Stimulated activated CD8-positive, alpha-beta memory T cell treated with anti-CD3 and anti-CD28 coated beads, Interleukin-2, amount 100 ng/mL, for 48 hours (primary cell): ENCODE data around the gene PPP2R5C.
A peak's percentile ranks its signal among the peaks of the same experiment; 100 is the strongest.

Source experiments
- DNase-seq, 2 donors: peaks; one replicate each; pipeline ENCODE4 v3.0.0-alpha.2; 2020; ENCODE audit warnings: low read depth in 2 of 2

Gene PPP2R5C

DNA sequence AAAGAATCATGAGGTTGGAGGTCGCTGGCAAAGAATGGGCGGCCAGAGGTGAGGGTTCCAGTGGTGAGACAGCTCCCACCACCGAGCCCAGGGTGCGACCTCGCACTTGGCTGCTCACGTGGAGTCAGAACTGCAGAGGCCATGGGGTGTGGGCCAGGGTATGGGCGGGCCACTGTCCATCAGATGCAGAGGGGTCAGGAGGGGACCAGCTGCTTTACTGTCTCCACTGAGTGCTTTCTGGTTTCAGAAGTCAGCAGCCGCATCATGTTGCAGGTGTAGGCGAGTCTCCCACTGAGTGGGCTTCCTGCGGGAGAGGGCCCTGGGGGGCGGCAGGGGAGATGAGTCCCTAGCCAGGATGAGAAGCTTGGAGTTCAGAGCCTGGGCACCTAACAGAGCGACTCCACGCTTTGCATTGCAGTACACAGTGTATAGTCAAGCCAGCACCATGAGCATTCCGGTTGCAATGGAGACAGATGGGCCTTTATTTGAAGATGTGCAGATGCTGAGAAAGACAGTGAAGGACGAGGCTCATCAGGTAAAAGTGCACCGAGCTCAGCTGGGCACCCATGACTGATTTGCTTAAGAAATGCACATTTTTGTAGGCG is 156.0 kb downstream of the PPP2R5C start:
- DNase-seq, result no peak

DNA sequence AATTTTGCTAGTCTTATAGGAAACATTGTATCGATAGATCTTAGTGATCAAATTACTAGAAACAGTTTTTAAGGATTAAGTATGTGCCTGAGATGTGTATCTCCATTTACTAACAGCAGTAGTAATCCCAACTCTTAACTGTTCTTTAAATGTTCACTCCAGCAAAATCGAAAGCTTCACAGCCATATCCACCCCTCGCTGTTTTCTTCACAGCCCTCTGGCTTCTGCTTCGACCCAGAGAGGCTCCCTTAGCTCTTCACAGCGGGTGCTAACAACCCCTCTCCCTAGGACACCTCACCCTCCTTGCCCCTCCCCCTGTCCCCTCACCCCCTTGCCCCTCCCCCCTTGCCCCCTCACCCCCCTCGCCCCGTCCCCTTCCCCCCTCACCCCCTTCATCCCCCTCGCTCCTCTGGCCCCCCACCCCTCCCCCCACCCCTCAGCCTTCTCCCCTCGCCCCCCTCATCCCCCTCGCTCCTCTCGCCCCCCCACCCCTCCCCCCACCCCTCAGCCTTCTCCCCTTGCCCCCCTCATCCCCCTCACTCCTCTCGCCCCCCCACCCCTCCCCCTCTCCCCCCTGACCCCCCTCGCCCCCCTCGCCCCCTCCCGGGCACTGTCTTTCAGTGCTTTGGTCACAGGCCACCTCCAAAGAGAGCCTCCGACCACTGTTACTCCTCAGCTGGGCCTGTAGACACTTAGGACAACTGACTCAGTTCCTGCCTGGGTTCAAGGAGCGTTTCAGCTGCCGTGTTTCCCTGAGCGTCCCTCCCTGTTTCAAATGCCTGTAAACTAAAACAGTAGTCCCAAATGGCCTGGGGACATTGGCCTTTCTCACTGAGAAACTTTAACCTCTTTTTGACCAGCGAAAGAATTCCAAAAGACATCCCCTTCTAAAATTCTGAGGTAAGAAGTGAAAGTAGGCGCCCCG is 156.8 kb downstream of the PPP2R5C start:
- no peak for DNase-seq

DNA sequence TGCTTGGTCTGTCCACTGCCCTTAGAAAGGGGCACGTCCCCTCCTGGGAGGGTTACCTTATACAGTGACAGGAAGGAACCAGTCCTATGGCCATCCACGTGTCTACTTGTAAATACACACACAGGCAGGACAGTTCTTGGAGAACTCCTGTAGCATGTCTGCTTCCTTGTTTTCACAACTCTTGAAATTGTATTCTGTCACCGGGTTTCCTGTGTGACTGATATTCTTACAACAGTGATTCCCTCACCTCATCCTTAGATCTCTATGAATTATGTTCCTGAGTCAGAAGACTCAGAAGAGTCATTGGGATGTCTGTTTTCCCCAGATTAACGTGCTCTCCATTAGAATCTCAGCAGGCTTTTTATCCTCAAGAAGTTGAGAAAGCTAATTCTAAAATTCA is 158.8 kb downstream of the PPP2R5C start:
- DNase-seq, result no peak

DNA sequence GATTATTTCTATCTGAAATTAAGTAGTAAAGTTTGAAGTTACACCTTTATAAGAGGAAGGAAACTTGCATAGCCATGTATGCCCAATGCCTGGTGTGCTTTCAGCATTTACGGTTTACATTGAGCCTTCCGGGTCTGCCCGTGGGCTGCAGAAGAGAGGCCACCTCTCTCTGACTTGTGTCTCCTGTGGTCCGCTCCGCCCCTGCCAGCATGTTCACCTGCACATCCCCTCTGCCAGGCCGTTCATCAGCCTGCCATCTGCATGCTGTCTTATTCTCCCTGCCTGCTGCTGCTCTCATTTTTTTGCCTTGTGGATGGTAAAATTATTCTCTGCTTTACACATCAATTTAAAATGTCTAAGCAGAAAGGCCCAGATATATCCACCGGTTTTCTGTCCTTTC is 161.4 kb downstream of the PPP2R5C start:
- no peak for DNase-seq

DNA sequence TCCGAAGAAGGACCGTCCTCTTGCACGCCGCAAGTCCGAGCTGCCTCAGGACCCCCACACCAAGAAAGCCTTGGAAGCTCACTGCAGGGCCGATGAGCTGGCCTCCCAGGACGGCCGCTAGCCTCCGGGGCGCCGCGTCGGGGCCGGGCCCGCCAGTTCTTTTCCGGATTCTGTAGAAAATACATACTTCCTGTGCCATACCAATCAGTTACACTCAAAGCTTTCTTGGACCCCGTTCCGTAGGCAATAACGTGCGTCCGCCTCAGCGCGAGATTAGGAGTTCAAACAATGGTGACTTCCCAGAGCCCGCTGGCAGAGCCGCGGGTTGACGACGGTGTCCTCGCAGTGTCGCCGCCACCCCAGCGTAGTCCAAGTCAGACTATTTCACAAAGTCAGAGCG is 163.6 kb downstream of the PPP2R5C start:
- DNase-seq, result no peak

DNA sequence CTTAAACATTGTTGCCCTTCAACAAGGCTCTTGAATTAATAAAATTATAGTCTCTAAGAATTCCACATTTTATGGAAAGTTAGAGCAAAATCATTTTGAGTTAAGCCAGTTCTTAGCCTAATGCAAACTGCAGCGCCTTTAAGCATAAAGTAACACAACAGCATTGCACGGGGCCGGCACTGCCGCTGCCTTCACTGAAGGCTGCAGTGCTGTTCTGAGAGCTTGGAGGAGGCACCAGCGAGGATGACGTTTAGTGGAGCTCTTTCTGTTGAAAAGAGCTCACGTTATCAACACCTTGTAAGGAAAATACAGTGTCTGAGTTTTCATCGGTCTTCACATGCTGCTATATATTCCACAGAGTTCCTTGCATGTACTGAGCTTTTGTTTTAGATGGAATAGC is 164.6 kb downstream of the PPP2R5C start:
- DNase-seq, result no peak

DNA sequence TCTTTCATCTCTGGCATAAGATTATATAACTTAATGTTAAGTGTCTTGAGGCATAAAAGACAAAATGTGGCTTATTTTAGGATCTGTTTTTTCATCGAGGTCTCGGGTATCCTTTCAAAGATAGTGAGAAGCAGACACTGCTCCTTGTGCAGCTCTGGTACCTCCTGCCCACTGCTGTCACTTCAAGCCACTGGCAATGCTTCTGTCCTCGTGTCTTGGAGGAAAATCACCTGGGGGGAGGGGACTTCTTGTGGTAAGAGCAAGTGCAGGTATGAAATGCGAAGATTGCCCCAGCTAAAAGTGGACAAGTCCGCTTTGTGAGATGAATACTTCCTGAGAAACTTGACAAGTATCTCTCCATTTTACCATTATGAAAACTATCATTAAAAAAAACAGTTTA is 165.1 kb downstream of the PPP2R5C start:
- no peak for DNase-seq

DNA sequence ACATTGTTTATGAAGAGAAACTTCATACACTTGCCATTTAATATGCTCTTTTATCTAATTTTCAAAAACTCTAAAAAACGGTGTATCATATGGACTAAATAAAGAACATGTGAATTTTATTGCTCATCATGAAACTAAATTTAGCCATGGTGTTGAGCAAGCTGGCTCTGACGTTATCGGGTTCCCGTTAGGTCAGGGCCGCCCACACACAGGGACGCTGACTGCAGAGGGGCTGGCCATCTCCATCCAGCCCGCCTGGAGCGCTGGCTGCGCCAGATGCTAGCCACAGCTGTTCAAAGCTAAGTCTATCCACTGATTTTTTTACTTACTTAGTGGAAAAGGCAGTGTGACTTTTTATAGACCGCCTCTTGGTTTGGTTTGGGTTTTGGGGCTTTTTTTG is 166.3 kb downstream of the PPP2R5C start:
- peak; percentile 16 to 21 for DNase-seq

DNA sequence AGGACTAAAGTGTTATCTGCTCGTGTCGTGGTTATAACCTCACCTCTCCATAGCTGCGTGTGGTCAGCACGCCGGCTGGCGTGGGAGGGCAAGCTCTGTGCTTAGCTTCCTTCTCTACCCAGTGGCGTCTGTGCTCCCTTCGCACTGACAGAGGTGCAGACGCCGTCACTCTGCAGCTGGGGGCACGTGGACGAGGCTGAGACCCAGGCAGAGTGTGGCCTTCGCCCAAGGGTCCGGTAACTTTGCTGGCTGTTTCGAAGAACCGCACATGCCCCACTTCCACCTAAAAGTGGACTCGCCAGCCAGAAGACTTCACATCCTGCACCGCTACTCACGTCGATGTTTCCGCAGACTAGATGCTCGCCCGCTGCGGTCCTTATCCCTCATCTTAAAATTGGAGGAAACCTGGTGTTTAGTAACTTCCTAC is 166.9 kb downstream of the PPP2R5C start:
- no peak for DNase-seq

DNA sequence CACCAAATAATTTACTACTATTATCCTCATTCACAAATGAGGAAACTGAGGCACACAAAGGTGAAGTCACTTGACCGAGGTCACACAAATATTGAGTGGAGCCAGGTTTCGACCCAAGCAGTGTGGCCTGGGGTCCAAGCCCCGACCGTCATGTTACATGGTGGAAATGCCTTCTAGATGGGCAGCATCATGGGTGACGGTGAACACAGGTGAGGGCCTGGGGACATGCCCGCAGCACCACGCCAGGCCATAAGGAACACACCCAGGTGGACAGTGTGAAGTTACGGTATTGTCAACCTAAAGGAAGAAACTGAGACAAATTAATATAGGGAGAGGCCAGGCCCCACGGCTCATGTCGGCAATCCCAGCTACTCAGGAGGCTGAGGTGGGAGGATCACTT is 167.6 kb downstream of the PPP2R5C start:
- no peak for DNase-seq

DNA sequence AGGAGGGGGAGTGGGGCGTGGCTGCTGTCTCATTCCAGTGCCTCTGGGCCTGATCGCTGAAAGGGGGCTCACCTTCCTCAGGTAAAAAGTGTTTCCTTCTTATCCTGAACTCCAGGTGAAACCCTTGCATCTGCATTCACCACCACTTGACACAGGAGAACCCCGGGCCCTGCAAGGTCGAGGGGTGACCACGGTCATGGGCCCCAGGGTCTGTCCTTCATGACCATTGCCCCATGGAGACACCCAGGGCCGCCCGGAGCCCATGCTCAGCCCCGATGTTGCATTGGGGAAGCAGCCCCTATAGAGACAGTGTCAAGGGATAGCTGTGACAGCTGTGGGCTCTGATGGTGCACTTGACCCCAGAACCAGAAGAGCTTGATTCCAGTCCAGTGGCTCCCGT is 168.4 kb downstream of the PPP2R5C start:
- no peak for DNase-seq

DNA sequence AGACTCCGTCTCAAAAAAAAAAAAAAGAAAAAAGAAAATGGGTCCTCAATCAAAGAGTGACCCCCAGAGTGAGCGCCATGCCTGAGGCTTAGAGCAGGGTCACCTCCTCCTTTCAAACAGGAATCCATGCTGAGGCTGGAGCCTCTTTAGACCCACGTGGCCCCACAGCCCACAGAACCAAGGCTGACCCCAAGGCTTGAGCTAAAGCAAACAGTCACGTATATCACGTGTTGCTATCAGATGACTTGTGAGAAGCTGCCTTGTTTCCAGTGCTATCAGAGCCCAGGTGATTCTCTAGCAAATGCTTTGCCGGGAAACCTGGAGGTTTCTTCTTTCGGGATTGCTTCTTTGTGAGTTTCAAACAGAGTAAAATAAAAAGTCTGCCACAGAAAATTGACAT is 171.2 kb downstream of the PPP2R5C start:
- DNase-seq, result no peak

DNA sequence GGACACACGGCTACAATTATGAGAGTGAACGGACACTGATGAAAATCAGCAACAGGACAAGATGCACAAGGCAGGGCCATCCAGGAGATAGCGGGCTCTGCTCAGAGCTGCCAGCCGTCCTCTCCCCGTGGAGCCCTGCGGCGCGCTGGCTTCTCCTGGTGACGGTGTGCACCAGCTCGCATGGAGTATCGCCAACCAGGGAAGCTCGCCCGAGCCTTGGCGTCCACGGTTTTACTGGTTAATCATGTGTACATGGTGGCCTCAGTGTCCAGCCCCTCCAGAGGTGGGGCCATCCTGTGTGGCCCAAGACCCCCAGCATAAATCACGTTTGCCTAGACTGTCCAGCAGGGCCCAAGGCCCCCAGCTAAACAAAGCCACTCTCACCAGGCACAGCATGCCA is 171.7 kb downstream of the PPP2R5C start:
- no peak for DNase-seq

DNA sequence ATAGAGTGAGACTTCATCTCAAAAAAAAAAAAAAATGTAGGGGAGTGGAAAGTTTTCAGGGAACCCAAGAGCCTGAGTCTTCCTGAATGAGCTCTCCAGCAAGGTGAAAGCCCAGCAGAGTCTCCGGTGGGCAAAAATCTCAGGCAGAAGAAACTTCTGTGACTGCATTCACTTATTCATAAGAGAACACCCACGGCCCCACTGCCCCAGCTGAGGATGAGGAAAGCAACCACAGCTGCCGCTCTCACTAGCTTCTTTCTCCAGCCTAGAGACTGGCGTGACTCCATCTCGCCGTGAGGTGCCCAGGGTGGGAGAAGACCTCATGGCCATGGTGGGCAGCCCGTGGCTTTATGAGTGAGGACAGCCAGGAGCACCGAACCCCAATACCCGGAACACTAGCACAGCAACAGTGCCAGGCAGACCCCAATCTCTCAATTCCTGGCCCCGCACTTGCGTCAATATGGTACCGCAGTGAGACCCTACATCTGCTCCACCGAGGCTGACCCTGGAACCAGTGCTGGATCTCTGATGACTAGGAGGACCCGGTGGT is 173.2 kb downstream of the PPP2R5C start:
- DNase-seq, result no peak

DNA sequence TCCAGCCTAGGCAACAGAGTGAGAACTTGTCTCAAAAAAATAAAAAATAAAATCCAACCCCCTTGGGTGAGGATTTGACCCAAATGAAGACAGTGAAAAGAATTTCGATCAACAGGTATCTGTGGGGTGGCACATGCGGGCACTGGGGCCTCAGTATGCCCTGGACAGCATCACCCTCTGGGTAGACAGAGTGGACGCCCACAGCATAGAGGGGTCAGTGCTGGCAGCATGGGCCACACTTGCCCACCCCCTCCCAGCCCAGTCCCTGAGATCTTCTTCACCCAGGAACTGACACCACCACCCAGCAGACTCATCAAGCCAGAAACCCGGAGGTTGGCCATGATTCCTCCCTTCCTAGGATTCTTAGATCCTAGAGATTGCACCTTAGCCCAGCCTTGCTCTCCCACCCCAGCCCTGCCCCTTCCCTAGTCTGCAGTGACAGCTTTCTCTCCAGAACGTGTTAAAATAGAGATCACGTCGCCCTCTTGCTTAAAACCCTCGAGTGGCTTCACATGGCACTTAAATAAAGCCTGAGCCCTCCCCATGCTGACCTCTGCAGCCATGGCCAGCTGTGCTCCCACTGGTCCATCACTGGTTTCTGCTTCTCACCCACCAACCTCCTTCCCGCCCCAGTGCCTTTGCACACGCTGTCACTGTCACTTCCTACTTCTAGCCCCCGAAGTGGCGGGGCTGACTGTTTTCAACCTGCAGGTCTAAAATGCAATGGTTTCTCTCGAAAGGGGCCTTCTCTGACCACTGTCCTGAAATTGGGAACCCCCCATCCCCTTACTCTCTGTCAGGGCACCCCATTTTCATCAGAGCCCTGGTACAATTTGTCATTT is 176.6 kb downstream of the PPP2R5C start:
- no peak for DNase-seq

DNA sequence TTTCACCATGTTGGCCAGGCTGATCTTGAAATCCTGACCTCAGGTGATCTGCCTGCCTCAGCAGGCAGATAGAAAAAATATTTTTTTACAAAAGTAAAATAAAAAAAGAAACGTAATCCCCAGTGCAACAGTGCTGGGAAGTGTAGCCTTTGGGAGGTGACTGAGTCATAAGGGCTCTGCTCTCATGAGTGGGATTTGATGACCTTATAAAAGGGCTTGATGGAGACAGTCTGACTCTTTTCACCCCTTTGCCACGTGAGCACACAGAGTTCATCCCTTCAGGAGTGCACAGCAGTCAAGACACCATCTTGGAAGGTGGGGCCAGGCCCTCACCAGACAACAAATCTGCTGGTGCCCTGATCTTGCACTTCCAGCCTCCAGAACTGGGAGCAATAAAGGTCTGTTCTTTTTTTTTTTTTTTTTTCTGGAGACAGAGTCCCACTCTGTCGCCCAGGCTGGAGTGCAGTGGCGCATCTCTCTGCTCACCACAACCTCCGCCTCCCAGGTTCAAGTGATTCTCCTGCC is 178.2 kb downstream of the PPP2R5C start:
- DNase-seq, result no peak

DNA sequence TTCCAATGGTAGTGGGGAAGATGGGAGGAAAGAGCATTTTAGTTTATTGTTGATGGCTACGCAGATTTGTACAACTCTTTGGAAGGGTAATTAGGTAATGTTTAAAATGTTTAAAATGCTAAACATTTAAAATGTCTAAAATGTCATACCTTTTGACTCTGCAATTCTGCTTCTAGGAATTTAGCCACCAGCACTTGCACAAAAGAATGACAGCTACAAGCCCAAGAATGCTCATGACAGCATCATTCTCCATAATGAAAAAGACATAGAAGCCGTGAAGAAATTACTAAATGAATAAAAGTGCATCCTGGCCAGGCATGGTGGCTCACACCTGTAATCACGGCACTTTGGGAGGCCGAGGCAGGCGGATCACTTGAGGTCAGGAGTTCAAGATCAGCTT is 182.9 kb downstream of the PPP2R5C start:
- no peak for DNase-seq

DNA sequence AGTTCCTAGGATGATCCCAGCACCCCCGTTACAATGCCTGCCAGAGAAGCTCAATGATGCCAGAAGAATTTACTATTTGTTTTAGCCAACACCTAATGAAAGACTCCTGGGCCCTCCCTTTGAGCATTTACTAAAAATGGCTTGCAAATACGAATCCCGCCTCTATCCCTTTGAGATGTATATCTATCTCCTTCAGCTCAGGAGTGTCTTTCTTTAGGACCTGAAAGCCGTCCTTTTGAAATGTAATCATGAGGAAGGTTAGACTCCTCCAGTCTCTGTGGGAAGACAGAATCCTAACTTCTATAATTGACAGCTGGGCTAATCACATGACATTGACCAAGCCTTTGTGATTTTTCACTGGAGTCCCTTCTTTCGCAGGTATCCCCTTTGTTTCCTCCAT is 183.7 kb downstream of the PPP2R5C start:
- DNase-seq, result no peak

DNA sequence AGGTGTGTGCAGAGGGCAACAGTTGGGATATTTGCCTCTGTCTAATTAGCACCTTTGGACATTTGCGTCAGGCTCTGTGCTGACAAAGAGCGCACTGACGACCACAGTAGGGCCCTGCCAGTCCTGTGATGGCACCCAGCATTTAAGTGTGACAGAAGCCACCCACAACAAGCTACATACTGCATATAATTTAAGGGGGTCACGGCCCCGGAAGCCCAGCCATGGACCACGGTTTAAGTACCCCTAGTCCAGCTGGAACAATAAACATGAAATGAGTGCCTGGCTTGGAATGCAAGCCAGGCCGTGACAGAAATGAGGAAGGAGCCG is 186.0 kb downstream of the PPP2R5C start:
- no peak for DNase-seq

DNA sequence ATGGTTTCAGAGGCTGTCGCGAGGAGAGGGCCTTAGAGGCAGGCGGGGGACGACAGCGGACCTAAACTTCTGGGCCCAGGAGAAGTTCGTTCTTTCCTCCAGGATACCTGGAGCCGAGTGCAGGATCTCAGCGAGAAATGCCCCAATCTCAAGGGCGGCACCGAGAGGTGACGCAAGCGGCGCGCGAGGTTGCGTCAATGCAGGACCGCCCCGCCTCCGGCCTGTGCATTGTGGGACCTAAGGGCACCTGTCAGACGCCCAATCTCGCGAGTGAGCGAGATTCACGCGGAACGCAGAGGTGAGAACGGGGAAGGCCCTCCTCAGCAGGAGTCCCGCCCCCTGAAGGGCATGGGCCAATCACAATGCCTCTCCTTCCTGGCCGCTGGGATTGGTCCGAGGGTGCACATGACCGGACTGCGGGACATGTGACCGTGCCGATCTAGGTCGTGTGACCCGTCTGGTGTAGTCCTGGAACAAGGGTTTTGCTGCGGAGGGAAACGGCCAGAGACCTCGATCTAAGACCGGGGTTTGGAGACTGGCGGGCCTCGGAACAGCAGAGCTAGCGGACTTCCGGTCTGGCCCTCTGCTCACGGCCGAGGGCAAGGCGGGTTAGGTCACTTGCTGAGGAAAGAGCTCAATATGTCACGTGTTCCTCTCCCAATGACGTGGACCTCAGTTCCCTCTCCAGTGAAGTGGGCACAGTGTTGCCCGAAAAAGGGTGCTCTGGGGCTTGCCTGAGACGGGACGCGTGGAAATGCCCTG is 186.6 kb downstream of the PPP2R5C start:
- peak; percentile 99 to 100 for DNase-seq

DNA sequence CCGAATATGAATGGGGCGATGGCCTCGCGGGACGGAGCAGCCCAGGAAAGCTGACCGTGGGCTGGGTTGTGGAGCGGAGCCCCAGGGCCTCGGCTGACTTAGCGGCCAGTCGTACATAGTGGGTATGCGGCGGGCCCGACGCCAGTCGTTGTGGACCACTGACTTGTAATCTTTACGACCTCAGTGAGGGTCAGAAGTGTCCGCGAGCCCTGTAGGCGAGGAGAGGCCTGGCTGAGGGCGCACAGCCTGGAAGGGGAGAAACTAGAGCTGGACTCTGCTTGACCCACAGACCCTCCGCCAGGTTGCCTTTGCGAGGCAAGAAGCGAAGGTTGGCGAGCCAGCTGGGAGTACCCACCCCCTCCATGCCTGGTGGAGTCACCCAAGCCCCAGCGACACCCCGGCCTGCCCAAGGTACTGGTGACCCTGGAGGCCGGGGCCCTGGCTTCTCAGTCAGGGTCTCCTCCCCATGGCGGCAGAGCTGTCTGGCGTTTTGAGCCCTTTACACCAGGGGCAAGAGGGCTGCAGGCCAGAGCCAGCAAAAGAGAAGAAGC is 187.2 kb downstream of the PPP2R5C start:
- DNase-seq, result no peak
